Measurements from ENCODE around the gene PIP4K2A. TPM values are rescaled to one million over a fixed set of nuclear protein-coding genes. Genes with fewer than 3 reads are reported as not detected.
A peak's percentile ranks its signal among the peaks of the same experiment; 100 is the strongest.

Gene PIP4K2A
- total and polyA plus RNA-seq, 2 experiments from 2014 or later = 39.9 to 40.1 TPM

GRCh38 chr10:22690614-22691431, 23.6 kb downstream of the PIP4K2A start:
- Histone ChIP-seq H3K79me2 (replicated peaks; ENCODE audit: insufficient read depth) (peaks cover 88% of the 10 kb centered on the region), H3K4me3 (peak overlapping the region; percentile 15), H4K20me1 (replicated peaks; ENCODE audit: insufficient read depth) (no peaks in the 10 kb centered on the region), H3K36me3 (ENCODE audit: insufficient read depth) (no peaks in the 10 kb centered on the region), H2AFZ (no peak overlapping the region), H3K4me2 (peak overlapping the region; percentile 42), H3K4me1 (ENCODE audit: insufficient read depth) (peaks cover 45% of the 10 kb centered on the region), H3F3A (replicated peaks; ENCODE audit: low read depth) (peaks cover 14% of the 10 kb centered on the region; the same call in 1 of the 2 replicates), H3K9me2 (ENCODE audit: insufficient read depth) (no peaks in the 10 kb centered on the region), H3K27me3 (ENCODE audit: insufficient read depth) (no peaks in the 10 kb centered on the region), H3K27ac (ENCODE audit: low read depth) (peak overlapping the region; percentile 86)
- peaks cover 31% of the 10 kb centered on the region for H3K9me3 Mint-ChIP-seq
- peaks cover 46% of the 10 kb centered on the region for H3K4me1 Mint-ChIP-seq
- peak; percentile 64 for DNase-seq (ENCODE audit: low spot score)
- peak; percentile 83 for ATAC-seq
- H3K4me3 Mint-ChIP-seq = peak overlapping the region; percentile 13
- H3K27ac Mint-ChIP-seq = peak overlapping the region; percentile 55
- peaks cover 44% of the 10 kb centered on the region for H3K36me3 Mint-ChIP-seq (ENCODE audit: low read depth)
- peaks cover 7% of the 10 kb centered on the region for H3K27me3 Mint-ChIP-seq (ENCODE audit: insufficient read depth, low read depth, poor library complexity)
- no peak for TF ChIP-seq REST (IDR thresholded peaks at IDR 0.05; ENCODE audit: unreplicated experiment)
- TF ChIP-seq JUNB (IDR thresholded peaks at IDR 0.05; ENCODE audit: unreplicated experiment) = no peak
- no peak for TF ChIP-seq CTCF (conservative IDR thresholded peaks at IDR 0.05; ENCODE audit: low read depth in 2 of 2)
- TF ChIP-seq STAT1 (IDR thresholded peaks at IDR 0.05; ENCODE audit: unreplicated experiment) = no peak
- no peak for TF ChIP-seq ETS1 (IDR thresholded peaks at IDR 0.05)
- TF ChIP-seq NANOG (IDR thresholded peaks at IDR 0.05; ENCODE audit: borderline replicate concordance) = peak; percentile 66; the same call in 1 of the 2 replicates
- no peak for TF ChIP-seq ZNF331 (CRISPR knock-in tag; IDR thresholded peaks at IDR 0.05; ENCODE audit: low read depth)
- no peak for TF ChIP-seq POLR2AphosphoS5 (IDR thresholded peaks at IDR 0.05; ENCODE audit: low read depth)
